Measurements from ENCODE around the gene EHMT1.
A peak's percentile ranks its signal among the peaks of the same experiment; 100 is the strongest.
"Not testable (repeated sequence)": the region's sequence is repeated elsewhere in the genome, so short reads cannot be mapped to it uniquely, and the experiment has no call there.

Gene EHMT1

DNA sequence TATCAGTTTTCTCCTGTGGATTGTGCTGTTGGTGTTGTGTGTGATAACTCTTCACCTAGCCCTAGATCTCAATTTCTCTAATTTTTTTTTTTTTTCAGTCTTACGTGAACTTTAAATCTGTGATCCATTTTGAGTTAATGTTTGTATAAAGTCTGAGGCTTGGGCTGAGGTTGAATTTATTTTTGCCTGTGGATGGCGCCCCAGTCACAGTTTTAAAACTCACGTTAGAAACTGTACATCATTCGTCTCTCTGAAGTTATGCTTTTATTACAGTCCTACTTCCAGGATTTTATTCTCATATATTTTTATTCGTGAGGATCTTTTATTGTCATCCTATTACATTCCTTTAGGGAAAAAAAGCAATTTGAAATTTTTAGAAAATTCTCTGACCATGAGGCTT, 103.1 kb downstream of the EHMT1 start:
- no peak for DNase-seq

DNA sequence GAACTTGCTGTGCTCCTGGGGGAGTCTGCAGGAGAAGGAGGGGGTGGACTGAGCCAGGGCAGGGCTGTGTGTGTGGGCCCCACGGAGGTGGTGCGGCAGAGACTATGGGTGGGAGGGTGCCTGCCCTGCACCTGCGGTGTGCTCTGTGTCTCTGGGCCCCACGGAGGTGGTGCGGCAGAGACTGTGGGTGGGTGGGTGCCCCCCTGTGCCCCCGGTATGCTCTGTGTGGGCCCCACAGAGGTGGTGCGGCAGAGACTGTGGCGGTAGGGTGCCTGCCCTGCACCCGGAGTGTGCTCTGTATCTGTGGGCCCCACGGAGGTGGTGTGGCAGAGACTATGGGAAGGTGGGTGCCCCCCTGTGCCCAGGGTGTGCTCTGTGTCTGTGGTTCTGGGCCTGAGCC, 103.7 kb downstream of the EHMT1 start:
- DNase-seq: peak in 1 of 4 experiments; percentile 10

DNA sequence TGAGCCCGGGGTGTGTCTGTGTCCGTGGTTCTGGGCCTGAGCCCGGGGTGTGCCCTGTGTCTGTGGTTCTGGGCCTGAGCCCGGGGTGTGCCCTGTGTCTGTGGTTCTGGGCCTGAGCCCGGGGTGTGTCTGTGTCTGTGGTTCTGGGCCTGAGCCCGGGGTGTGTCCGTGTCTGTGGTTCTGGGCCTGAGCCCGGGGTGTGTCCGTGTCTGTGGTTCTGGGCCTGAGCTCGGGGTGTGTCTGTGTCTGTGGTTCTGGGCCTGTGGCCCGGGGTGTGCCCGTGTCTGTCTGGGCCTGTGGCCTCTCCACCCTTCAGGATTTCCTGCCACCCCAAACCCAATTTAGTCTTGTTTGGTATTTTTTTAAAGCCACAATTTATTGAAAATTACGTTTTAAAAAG, 104.6 kb downstream of the EHMT1 start:
- peak in 1 of 4 experiments; percentile 7 for DNase-seq

DNA sequence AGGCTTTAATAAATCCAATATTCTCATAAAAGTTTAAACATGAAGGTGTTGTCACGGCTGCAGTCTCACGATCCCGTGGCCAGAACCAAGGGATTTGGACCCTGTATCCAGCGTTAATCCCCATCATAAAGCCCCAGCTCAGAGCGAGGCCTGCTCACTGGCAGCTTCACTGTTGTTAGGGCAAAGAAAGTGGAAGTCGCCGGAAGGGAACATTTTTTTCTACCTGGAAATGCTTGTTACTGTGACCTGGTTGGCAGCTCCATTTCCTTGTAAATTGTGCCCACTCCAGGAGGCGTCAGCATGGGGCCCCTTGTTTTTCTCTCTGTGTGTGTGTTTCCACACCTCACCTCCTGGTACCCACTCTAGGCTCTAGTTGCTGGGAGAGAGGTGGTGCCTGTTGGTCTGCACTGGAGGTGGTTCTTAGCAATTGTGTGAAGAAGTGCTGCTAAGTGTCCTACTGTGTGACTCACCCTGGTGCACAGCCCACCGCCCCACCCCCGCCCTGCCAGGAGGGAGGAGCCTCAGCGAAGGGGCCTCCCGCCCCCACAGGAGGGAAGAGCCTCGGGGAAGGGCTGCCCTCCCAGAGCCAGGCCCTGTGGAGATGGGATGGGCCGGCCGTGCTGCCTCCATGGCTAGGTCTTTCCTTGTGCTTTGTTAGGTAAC, 105.1 kb downstream of the EHMT1 start:
- DNase-seq: peak in 1 of 4 experiments; percentile 21

DNA sequence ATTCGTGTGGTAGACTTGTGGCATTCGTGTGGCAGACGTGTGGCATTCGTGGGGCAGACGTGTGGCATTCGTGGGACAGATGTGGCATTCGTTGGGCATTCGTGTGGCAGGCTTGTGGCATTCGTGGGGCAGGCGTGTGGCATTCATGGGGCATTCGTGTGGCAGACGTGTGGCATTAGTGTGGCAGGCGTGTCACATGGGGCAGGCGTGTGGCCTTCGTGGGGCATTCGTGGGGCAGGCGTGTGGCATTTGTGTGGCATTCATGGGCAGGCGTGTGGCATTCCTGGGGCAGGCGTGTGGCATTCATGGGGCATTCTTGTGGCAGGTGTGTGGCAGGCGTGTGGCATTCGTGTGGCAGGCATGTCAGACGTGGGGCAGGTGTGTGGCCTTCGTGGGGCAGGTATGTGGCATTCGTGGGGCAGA, 106.0 kb downstream of the EHMT1 start:
- no peak for DNase-seq

DNA sequence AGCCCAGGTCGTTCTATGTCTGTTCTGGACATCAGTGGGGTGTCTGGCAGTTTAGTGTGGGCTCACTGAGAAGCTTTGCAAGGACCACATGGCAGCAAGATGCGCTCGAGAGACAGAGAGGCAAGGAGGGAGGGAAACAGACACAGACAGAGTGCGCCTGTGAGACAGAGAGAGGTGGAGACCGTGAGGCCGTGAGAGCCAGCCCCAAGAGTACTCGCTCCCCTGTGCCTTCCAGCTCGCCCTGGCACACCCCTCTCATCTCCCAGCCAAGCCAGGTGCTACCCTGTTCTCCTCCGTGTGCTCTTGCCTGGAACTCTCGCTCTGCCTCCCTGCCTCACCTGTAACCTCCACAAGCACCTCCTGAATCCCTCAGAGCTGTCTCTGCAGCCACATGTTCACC, 106.8 kb downstream of the EHMT1 start:
- no peak for DNase-seq

DNA sequence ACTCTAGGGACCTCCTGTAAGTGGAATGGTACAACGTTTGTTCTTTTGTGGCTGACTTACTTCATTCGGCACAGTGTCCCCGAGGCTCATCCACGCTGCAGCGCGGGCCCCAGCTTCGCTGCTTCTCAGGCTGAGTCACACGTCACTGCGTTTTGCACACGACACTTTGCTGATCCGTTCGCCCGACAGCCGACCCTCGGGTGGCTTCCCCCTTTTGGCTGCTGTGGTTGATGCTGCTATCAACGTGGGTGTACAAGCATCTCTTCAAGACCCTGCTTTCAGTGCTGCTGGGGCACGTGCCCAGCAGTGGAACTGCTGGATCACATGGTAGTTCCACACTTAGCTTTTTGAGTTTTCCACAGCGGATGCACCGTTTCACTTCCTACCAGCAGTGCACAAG, 107.5 kb downstream of the EHMT1 start:
- not testable (repeated sequence) for DNase-seq

DNA sequence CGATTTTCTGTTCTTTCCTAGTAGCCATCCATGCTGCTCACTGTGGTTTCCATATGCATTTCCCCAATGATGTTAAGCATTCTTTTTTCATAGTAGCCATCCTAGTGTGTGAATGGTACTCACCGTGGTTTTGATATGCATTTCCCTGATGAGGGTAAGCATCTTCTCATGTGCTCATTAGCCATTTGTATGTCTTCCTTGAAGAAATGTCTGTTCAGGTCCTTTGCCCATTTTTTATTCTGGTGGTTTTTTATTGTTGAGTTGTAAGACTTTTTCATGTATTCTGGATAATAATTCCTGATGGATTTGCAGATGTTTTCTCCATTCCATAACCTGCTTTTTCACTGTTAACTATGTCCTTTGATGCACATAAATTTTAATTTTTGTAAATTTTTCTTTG, 108.0 kb downstream of the EHMT1 start:
- no peak for DNase-seq

DNA sequence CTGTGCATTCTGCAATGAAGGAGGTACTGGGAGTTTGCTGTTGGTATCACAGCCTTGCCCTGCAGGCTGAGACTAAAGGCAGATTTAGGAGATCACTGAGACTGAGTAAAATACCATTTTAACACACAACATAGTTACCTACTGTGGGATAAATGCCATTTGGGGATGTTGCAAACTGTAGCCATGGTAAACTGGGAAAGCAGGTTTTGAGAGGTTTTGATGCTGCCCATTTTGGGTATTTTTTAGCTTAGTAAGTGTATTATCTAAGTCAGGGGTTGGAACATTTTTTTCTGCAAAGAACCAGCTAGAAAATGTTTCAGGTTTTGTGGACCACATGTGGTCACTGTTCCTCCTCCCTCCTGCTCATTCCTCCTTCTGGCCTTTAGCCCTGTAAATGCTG, 108.9 kb downstream of the EHMT1 start:
- no peak for DNase-seq

DNA sequence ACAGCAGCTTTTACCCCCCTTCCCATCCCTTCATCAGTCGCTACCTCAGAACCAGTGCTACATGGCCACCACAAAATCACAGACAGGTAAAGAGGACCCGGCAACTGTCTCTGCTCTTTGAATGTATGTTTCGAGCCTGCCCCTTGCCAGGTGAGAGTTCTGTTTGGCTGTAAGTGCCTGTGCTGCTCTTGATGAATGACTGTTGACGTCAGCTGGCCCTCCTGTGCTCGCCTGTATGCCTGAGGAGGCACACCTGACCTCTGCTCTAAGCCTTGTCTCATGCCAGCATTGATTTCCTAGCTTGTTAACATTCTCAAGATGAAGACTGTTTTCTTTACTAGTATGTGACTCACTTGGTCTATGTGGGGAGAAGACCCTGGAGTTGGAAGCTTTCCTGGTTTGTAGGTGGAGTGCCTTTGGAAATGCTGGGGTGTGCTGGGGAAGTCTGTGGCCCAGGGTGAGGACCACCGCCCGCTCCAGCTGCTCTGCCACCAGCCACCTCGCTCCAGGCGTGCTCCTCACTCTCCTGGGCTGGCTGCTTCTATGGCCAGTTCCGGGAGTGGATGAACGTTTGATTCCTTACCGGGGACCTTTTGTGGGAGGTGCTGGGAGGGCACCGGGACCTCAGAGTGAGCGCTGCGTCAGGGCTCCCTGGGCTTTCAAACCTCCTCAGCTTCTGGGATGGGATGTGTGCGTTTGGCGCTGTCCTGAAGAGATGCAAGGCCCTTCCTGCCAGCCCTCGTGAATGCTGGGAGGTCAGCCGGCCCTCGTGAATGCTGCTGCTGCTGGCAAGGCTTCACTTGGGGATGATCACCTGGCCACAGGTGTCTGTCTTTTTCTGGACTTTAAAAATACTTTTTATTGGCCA, 109.9 kb downstream of the EHMT1 start:
- DNase-seq: no peak

DNA sequence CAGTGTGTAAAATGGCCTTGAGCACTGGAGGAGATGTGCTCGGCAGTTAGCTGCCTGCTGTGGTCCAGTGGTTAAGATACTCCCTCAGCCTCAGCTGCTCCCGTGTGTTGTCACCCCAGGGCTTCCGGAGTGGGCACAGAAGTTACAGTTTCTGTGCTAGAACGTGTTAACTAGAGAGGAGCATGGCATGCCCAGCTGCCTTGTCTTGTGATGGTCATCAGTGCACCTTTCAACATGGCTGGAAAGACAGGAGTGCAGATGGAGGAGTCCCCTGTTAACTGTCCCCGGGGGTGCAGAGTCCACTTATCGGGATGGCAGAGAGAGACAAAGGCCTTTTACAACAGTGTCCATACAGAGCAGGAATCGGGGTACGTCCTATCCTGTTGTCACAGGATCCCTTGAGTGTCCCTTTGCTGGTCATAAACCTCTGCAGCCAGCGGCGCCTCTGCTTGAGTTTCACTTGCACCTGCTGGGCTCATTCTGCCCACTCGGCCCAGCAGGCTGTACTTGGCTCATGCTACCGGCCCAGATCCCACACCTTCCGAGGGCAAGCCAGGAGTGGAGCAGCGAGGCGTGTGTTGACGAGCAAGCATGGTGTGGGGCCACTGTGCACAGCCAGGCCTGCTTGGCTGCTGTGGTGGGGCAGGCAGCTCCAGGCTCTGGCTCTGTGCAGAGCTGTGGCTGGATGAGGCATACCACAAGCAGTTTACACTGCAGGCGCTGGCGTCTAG, 112.6 kb downstream of the EHMT1 start:
- DNase-seq: no peak

DNA sequence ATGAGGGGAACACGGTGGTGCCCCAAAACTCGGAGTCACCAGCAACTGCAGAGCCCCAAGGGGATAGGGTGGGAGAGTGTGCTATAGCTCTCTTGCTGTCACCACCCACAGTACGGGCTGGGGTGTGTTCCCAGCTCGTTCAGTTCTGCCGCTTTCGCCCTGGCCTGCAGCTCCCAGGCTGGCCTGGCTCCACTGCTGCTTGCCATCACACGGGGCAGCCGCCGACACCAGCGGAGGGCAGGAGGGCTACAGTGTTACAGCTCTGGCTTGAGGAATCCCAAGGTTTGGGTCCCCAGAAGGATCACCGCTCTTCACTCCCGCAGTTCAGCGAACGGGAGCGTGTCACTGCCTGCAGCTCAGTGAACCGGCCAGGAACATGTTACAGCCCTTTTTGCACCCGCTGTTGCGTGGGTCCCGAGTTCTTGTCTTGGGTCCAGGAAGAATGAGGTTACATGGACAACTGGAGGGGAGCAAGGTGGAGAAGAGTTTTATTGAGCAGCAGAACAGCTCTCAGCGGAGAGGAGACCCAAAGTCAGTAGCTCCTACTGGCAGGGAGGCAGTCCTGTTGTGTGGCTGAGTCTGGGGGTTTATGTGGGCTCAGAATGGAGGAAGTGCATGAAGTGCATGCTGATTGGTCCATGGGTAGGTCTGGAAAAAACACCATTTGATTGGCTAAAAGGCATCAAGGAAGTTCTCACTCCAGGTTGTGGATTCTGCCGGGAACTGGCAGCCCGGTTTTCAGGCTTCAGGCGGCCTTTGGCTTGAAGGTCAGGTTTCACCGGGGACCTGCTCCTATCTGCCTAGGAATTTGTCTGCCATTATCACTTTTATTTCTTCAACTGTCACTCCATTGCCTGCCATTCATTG, 113.4 kb downstream of the EHMT1 start:
- no peak for DNase-seq

DNA sequence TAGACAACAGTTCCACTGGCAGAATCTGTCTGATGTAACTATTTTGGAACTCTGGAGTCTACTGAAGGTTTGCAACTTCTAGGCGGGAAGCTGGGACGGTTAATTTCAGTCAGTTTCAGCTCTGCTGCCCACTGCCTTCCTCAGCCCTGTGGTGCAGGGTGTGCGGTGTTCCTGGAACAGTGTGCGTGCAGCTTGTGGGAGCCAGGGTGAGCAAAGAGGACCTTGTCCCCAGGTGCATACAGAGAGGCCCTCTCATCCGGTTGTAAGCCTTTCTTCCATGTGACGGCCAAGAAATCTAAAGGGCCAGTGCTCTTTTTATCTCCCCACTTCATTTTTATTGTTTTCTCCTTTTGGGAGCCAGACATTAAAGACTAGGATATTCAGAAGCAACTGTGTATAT, 114.6 kb downstream of the EHMT1 start:
- no peak for DNase-seq

DNA sequence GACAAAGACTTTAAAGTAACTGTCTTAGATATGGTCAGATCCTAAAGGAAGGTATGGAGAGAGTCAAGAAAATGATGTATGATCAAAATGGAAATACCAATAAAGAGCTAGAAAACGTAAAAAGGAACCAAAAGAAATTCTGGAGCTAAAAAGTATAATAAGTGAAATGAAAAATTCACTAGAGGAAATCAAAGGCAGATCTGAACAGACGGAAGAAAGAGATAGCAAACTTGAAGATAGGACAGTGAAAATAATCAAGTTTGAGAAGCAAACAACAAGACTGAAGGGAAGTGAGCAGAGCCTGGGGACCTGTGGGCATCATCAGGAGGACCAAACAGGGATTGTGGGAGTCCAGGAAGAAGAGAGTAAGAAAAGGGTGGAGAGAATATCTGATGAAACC, 115.4 kb downstream of the EHMT1 start:
- DNase-seq: no peak

DNA sequence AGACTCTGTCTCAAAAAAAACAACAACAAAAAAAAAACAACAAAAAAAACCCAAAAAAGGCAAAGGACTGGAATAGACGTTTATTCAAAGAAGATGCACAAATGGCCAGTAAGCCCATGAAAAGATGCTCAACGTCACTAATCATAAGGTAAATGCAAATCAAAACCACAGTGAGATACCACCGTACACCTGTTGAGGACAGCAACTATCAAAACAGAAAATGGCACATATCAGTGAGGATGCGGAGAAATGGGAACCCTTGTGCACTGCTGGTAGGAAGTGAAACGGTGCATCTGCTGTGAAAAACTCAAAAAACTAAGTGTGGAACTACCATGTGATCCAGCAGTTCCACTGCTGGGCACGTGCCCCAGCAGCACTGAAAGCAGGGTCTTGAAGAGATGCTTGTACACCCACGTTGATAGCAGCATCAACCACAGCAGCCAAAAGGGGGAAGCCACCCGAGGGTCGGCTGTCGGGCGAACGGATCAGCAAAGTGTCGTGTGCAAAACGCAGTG, 119.4 kb downstream of the EHMT1 start:
- DNase-seq: not testable (repeated sequence)

DNA sequence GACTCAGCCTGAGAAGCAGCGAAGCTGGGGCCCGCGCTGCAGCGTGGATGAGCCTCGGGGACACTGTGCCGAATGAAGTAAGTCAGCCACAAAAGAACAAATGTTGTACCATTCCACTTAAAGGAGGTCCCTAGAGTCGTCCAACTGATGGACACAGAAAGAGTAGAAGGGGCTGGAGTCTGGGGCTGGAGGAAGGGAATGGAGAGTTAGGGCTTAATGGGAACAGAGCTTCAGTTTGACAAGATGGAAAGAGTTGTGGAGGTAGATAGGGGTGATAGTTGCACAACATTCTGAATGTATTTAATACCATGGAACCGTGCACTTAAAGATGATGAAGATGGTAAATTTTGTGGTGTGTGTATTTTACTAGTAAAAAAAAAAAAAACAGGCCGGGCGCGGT, 119.9 kb downstream of the EHMT1 start:
- DNase-seq: no peak

DNA sequence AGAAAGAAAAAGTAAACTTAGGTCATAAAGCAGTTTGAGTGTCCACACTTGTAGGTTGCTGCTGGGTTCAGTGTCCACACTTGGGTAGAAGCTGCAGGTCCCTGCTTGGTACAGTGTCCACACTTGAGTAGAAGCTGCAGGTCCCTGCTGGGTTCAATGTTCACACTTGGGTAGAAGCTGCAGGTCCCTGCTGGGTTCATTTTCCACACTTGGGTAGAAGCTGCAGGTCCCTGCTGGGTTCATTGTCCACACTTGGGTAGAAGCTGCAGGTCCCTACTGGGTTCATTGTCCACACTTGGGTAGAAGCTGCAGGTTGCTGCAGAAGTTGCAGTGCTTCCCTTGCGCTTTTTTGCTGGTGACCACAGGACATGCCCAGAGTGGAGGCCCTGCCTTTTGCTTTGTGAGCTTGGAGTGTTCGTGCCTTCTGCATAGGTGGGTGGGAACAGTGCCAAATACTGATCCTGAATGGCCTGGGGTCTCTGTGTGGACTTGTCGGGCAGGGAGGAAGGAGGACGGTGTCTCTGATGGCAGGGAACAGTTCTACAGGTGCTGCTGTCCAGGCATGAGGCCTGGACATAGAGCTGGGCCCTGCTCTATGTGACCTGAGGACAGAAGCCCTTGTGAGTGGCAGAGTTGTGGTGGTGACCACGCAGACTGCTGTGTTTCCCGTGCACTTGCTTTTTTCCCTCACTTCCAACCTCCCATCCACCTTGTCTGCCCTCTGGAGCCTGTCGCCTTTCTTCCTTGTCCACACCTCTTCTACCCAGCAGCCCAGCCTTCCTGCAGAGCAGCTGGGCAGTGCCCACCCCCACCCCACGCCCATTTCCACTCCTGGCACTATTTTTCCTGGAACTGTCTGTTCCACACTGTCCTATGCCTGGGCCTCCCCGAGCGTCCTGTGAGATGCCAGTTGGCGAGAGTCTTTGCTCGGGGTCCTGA, 120.8 kb downstream of the EHMT1 start:
- DNase-seq: no peak

DNA sequence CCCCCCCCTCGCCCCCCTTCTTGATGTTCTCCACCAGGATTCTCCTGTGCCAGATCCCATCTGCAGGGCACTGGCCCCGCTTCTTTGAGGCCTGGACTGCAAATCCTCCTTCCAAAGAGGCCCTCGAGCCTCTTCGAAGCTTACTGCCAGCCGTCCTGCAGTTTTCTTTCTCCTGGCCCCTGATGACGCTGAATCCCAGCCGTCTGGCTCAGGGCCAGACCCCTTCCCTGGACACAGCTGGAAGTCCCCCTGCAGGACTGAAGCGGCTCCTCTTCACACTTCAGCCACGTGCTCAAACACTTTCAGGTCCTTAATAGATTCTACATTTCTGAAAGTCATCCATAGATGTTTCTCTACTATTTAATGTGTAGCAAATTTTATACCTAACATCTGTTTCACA, 121.5 kb downstream of the EHMT1 start:
- DNase-seq: no peak

DNA sequence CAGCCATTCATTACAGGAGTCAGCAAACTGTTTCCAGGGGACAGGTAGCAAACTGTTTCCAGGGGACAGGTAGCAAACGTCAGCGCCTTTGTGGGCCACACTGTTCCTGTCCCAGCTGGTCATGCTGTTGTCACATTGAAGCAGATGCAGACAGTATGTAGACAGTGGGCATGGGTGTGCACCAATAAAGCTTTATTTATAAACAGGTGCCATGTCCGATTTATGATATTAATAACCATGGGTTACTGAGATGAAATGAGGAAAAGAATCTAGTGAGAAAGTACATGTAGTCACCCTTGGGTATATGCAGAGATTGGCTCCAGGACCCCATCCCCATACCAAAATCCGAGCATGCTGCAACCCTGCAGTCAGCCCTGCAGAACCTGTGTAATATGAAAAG, 122.5 kb downstream of the EHMT1 start:
- DNase-seq: no peak

DNA sequence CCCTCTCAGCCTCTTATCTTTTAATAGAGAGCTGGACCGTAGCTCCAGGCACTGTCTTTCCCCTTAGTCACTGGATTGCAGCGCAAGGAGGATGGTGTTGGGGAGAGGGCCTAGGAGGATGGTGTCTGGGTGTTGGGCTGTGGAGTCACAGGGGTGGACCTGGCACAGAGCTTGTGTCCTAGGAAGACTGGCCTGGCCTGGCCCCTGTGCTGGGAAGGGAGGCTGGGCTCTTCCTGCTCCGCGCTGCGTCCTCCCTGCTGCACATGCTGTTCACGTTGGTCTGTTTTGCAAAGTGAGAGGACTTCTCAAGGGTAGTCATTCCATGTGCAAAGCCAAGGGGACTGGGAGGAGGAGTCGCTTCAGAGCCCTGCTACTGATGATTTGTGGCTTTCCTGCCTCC, 123.9 kb downstream of the EHMT1 start:
- no peak for DNase-seq

DNA sequence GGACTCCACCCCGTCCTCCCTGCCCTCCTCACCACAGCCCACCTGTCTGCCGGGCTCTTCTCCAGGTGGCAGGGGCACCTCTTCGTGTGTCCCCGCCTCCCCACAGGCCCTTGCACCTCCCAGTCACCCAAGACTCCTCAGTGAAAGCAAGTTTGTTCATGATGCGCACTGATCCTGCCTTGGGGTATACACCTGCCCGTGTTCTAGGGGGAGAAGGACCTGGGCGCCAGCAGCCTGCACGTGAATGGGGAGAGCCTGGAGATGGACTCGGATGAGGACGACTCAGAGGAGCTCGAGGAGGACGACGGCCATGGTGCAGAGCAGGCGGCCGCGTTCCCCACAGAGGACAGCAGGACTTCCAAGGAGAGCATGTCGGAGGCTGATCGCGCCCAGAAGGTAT, 124.9 kb downstream of the EHMT1 start:
- no peak for DNase-seq

All from activated naive CD4-positive, alpha-beta T cell (primary cell).